Endodermal cell (in vitro differentiated cells): ENCODE data around the gene TRIM41. TPM values are rescaled to one million over a fixed set of nuclear protein-coding genes. Genes with fewer than 3 reads are reported as not detected.

Source experiments
- DNase-seq: peaks from one replicate; pipeline ENCODE4 v3.0.0-alpha.2; 2017
- H3K27ac ChIP-seq: 2 replicates; pipeline ENCODE4 v1.5.1; 2013; ENCODE audit warnings: mild to moderate bottlenecking, low read depth, low read length, moderate library complexity
- H3K27me3 ChIP-seq: 2 replicates; pipeline ENCODE4 v1.6.1; 2013; ENCODE audit warnings: mild to moderate bottlenecking, low read length, moderate library complexity; ENCODE audit not compliant: insufficient read depth, control insufficient read depth, poor library complexity, severe bottlenecking
- H3K36me3 ChIP-seq: 2 replicates; pipeline ENCODE4 v1.7.0; 2013; ENCODE audit warnings: mild to moderate bottlenecking, low read length, moderate library complexity; ENCODE audit not compliant: control insufficient read depth, insufficient read depth
- H3K4me1 ChIP-seq: one replicate; pipeline ENCODE4 v1.7.0; 2013; ENCODE audit warnings: low read length; ENCODE audit not compliant: control insufficient read depth, insufficient read depth
- H3K4me3 ChIP-seq: 2 replicates; pipeline ENCODE4 v1.5.1; 2013; ENCODE audit warnings: mild to moderate bottlenecking, low read length, moderate library complexity
- H3K9ac ChIP-seq: 2 replicates; pipeline ENCODE4 v1.6.1; 2013; ENCODE audit warnings: mild to moderate bottlenecking, low read length, moderate library complexity; ENCODE audit not compliant: poor library complexity, severe bottlenecking; ENCODE audit errors: extremely low read depth
- H3K9me3 ChIP-seq: 2 replicates; pipeline ENCODE4 v1.6.1; 2013; ENCODE audit warnings: mild to moderate bottlenecking, low read length, moderate library complexity; ENCODE audit not compliant: control insufficient read depth
- H3K27ac Mint-ChIP-seq: 2 replicates; pipeline ENCODE4 v1.8.0; 2020; ENCODE audit warnings: mixed read lengths
- H3K27me3 Mint-ChIP-seq: 2 replicates; pipeline ENCODE4 v1.8.0; 2021; ENCODE audit warnings: mild to moderate bottlenecking, mixed read lengths; ENCODE audit not compliant: insufficient read depth
- H3K36me3 Mint-ChIP-seq: 2 replicates; pipeline ENCODE4 v1.8.0; 2020; ENCODE audit warnings: low read depth, mixed read lengths
- H3K4me1 Mint-ChIP-seq: 2 replicates; pipeline ENCODE4 v1.8.0; 2020; ENCODE audit warnings: mixed read lengths
- H3K4me3 Mint-ChIP-seq: 2 replicates; pipeline ENCODE4 v1.8.0; 2020; ENCODE audit warnings: mild to moderate bottlenecking, moderate library complexity, mixed read lengths
- H3K9me3 Mint-ChIP-seq: 2 replicates; pipeline ENCODE4 v1.8.0; 2020; ENCODE audit warnings: mild to moderate bottlenecking, mixed read lengths
- CTCF ChIP-seq: fragments of 200-600 bp; sonication (generic); conservative IDR thresholded peaks from 2 replicates; pipeline ENCODE4 v1.5.0; 2021; ENCODE audit warnings: antibody characterized with exemption, mild to moderate bottlenecking
- WGBS, 2 experiments: methylation state at CpG; one replicate each; pipeline versions ENCODE4 v1.1.5 to v1.1.7; 2013; ENCODE audit warnings: missing lambda C conversion rate in 2 of 2, mixed read lengths in 1 of 2; ENCODE audit not compliant: insufficient coverage in 1 of 2, insufficient read length in 1 of 2; 5-methylcytosine and 5-hydroxymethylcytosine counted together
- total RNA-seq, 2 donors: library from RNA; stranded (reverse); fragmentation: NEBNext Ultra II Directional in 1 of 2; extraction: Animal tissue kit (Norgen Biotek cat#: 25700) in 1 of 2; gene quantifications; 2 replicates in 1 of 2; 3 replicates in 1 of 2; pipeline ENCODE4 v1.2.1, GENCODE V29; 2021

Gene TRIM41
- total RNA-seq, 2 donors from 2014 or later, result 37.5 to 41.7 TPM

- peaks cover 38% of the 10 kb centered on the region for H3K27me3 Mint-ChIP-seq
- 0 to 1% methylated on average over 33 to 35 of the region's 35 CpGs for WGBS, 2 experiments
- H3K4me3 Mint-ChIP-seq, result peak overlapping the region; percentile 90
- Histone ChIP-seq H3K4me3 (peak overlapping the region; percentile 100), H3K4me1 (no peaks in the 10 kb centered on the region), H3K9me3 (no peaks in the 10 kb centered on the region), H3K27me3 (peaks cover 20% of the 10 kb centered on the region), H3K27ac (no peak overlapping the region), H3K36me3 (no peaks in the 10 kb centered on the region), H3K9ac (peak overlapping the region; percentile 73)
- H3K9me3 Mint-ChIP-seq, result peaks cover 3% of the 10 kb centered on the region
- peak overlapping the region; percentile 94 for H3K27ac Mint-ChIP-seq
- no peaks in the 10 kb centered on the region for H3K36me3 Mint-ChIP-seq
- TF ChIP-seq CTCF, result no peak
- DNase-seq, result peak; percentile 94
- peaks cover 4% of the 10 kb centered on the region for H3K4me1 Mint-ChIP-seq
Observed at GRCh38 chr5:181188700-181189362, 34.2 kb upstream of the TRIM41 start.

GRCh38 chr5:181189363-181189961, 33.6 kb upstream of the TRIM41 start:
- no peaks in the 10 kb centered on the region for H3K9me3 Mint-ChIP-seq
- Histone ChIP-seq H3K27ac (no peak overlapping the region), H3K4me1 (no peaks in the 10 kb centered on the region), H3K9ac (no peak overlapping the region), H3K36me3 (no peaks in the 10 kb centered on the region), H3K9me3 (no peaks in the 10 kb centered on the region), H3K27me3 (peaks cover 20% of the 10 kb centered on the region), H3K4me3 (peak overlapping the region; percentile 100)
- H3K27ac Mint-ChIP-seq, result no peak overlapping the region
- peak overlapping the region; percentile 90 for H3K4me3 Mint-ChIP-seq
- no peak for TF ChIP-seq CTCF
- WGBS, 2 experiments, result 1 to 2% methylated on average over 16 to 41 of the region's 41 CpGs
- peaks cover 44% of the 10 kb centered on the region for H3K27me3 Mint-ChIP-seq
- no peaks in the 10 kb centered on the region for H3K36me3 Mint-ChIP-seq
- DNase-seq, result no peak
- peaks cover 2% of the 10 kb centered on the region for H3K4me1 Mint-ChIP-seq

GRCh38 chr5:181189962-181190710, 32.9 kb upstream of the TRIM41 start:
- H3K27me3 Mint-ChIP-seq, result peaks cover 50% of the 10 kb centered on the region
- no peak for TF ChIP-seq CTCF
- H3K9me3 Mint-ChIP-seq, result no peaks in the 10 kb centered on the region
- Histone ChIP-seq H3K9ac (peak overlapping the region; percentile 20), H3K9me3 (no peaks in the 10 kb centered on the region), H3K36me3 (no peaks in the 10 kb centered on the region), H3K27ac (no peak overlapping the region), H3K4me1 (no peaks in the 10 kb centered on the region), H3K4me3 (peak overlapping the region; percentile 100), H3K27me3 (peaks cover 20% of the 10 kb centered on the region)
- peak overlapping the region; percentile 90 for H3K4me3 Mint-ChIP-seq
- no peaks in the 10 kb centered on the region for H3K36me3 Mint-ChIP-seq
- H3K4me1 Mint-ChIP-seq, result peaks cover 2% of the 10 kb centered on the region
- 2% methylated on average over 26 to 52 of the region's 52 CpGs for WGBS, 2 experiments
- DNase-seq, result peak; percentile 73
- no peak overlapping the region for H3K27ac Mint-ChIP-seq
